Gastroesophageal sphincter (tissue), 4 donors: ENCODE measurements around the gene MAN2B2. TPM values are rescaled to one million over a fixed set of nuclear protein-coding genes. Genes with fewer than 3 reads are reported as not detected.
"Not testable (repeated sequence)": the region's sequence is repeated elsewhere in the genome, so short reads cannot be mapped to it uniquely, and the experiment has no call there.

ENCODE experiments used
- ATAC-seq: fragments of 150-250 bp; one replicate; pipeline ENCODE4 v1.9.1; 2016; ENCODE audit warnings: mild to moderate bottlenecking, moderate library complexity
- H3K27ac ChIP-seq, 4 donors: fragments of 200-600 bp; sonication (generic) in 3 of 4; 1 replicate in 3 of 4; 2 replicates in 1 of 4; pipeline ENCODE4 v1.5.1; 2016 to 2019
- H3K27me3 ChIP-seq: fragments of 200-600 bp; sonication (generic); one replicate; pipeline ENCODE4 v1.5.1; 2019
- H3K36me3 ChIP-seq, 2 donors: fragments of 200-600 bp; sonication (generic); one replicate each; pipeline ENCODE4 v1.5.1; 2019; ENCODE audit warnings: control low read depth in 1 of 2
- H3K4me1 ChIP-seq, 3 donors: fragments of 200-600 bp; sonication (generic); 1 replicate in 2 of 3; 2 replicates in 1 of 3; pipeline ENCODE4 v1.5.1; 2016 to 2019; ENCODE audit warnings: control low read depth in 2 of 3
- H3K4me3 ChIP-seq, 2 donors: fragments of 200-600 bp; sonication (generic); one replicate each; pipeline ENCODE4 v1.5.1; 2019; ENCODE audit warnings: mild to moderate bottlenecking in 1 of 2, moderate library complexity in 1 of 2
- H3K9me3 ChIP-seq, 3 donors: fragments of 200-600 bp; sonication (generic); one replicate each; pipeline ENCODE4 v1.5.1; 2017 to 2019; ENCODE audit warnings: control low read depth in 2 of 3
- CTCF ChIP-seq, 4 experiments: fragments of 200-600 bp in 2 of 4; fragments of 450-650 bp in 2 of 4; sonication (generic) in 1 of 4; IDR thresholded peaks; one replicate each; pipeline ENCODE4 v1.5.1; 2017 to 2019; ENCODE audit warnings: antibody characterized with exemption in 4 of 4, mild to moderate bottlenecking in 2 of 4, moderate library complexity in 2 of 4
- EP300 ChIP-seq: sonication (generic); formaldehyde crosslinking; IDR thresholded peaks from one replicate; pipeline ENCODE4 v1.6.1; 2017; ENCODE audit warnings: antibody characterized with exemption, mild to moderate bottlenecking
- POLR2A ChIP-seq, 2 donors: fragments of 450-650 bp; IDR thresholded peaks; one replicate each; pipeline ENCODE4 v1.6.1; 2017; ENCODE audit warnings: antibody characterized with exemption in 2 of 2, mild to moderate bottlenecking in 2 of 2, moderate library complexity in 1 of 2
- POLR2AphosphoS5 ChIP-seq: sonication (generic); formaldehyde crosslinking; IDR thresholded peaks from one replicate; pipeline ENCODE4 v1.6.1; 2017; ENCODE audit warnings: antibody characterized with exemption
- WGBS, 2 donors: methylation state at CpG; one replicate each; pipeline ENCODE4 v1.1.5; 2018; ENCODE audit warnings: low coverage in 1 of 2; 5-methylcytosine and 5-hydroxymethylcytosine counted together
- total RNA-seq, 4 donors: library from RNA; depleted of rRNA; stranded (reverse); fragments of >200 nt; gene quantifications; one replicate each; pipeline ENCODE4 v1.1.0, GENCODE V29; 2016

The MAN2B2 gene
- total RNA-seq, 4 donors from 2014 or later = 20.3 to 39.3 (median 34.3) TPM

GRCh38 chr4:6649216-6649615 lies 74.2 kb downstream of the MAN2B2 start:
- H3K27me3 ChIP-seq = no peaks in the 10 kb centered on the region
- no peak for TF ChIP-seq POLR2AphosphoS5
- no peak for TF ChIP-seq CTCF (IDR thresholded peaks at IDR 0.05)
- no peak for TF ChIP-seq EP300
- no peak for TF ChIP-seq POLR2A (IDR thresholded peaks at IDR 0.05)
- no peak overlapping the region for H3K27ac ChIP-seq
- H3K9me3 ChIP-seq = no peaks in the 10 kb centered on the region
- no peak for ATAC-seq
- WGBS, 2 donors = 80 to 88% methylated on average over 6 to 8 of the region's 8 CpGs
- no peak overlapping the region for H3K4me3 ChIP-seq
- peaks cover 0 to 4% (median 0%) of the 10 kb centered on the region in 3 donors for H3K4me1 ChIP-seq
- H3K36me3 ChIP-seq = no peaks in the 10 kb centered on the region

GRCh38 chr4:6654211-6654610 lies 79.2 kb downstream of the MAN2B2 start:
- H3K27me3 ChIP-seq, H3K9me3 ChIP-seq, H3K36me3 ChIP-seq, ATAC-seq, H3K4me3 ChIP-seq, H3K27ac ChIP-seq: not testable (repeated sequence)
- 46 to 100% methylated on average over 1 to 2 of the region's 3 CpGs for WGBS, 2 donors
- peaks cover 0 to 12% (median 0%) of the 10 kb centered on the region in 3 donors for H3K4me1 ChIP-seq

- H3K27ac ChIP-seq, ATAC-seq, H3K36me3 ChIP-seq, H3K27me3 ChIP-seq, H3K4me3 ChIP-seq, H3K9me3 ChIP-seq: not testable (repeated sequence)
- 78% methylated on average over 2 of the region's 2 CpGs; no CpG with 5 or more reads in 1 of the 2 donors for WGBS, 2 donors
- peaks cover 0 to 16% (median 0%) of the 10 kb centered on the region in 3 donors for H3K4me1 ChIP-seq
Observed at GRCh38 chr4:6655291-6655690, 80.3 kb downstream of the MAN2B2 start.

GRCh38 chr4:6655924-6656323 lies 80.9 kb downstream of the MAN2B2 start:
- Histone ChIP-seq H3K4me3 (no peak overlapping the region), H3K27me3 (no peaks in the 10 kb centered on the region), H3K4me1 (peaks cover 0 to 16% (median 0%) of the 10 kb centered on the region in 3 donors), H3K27ac (no peak overlapping the region), H3K36me3 (no peaks in the 10 kb centered on the region), H3K9me3 (no peaks in the 10 kb centered on the region)
- TF ChIP-seq POLR2A (IDR thresholded peaks at IDR 0.05) (no peak), CTCF (IDR thresholded peaks at IDR 0.05) (no peak), POLR2AphosphoS5 (no peak), EP300 (no peak)
- no peak for ATAC-seq
- WGBS, 2 donors = 89 to 100% methylated on average over 1 to 2 of the region's 5 CpGs

GRCh38 chr4:6657242-6658208 lies 82.5 kb downstream of the MAN2B2 start:
- no peak overlapping the region for H3K4me3 ChIP-seq
- no peak for ATAC-seq
- peaks cover 0 to 16% (median 0%) of the 10 kb centered on the region in 3 donors for H3K4me1 ChIP-seq
- no peaks in the 10 kb centered on the region for H3K36me3 ChIP-seq
- no peaks in the 10 kb centered on the region for H3K9me3 ChIP-seq
- peak overlapping the region in 2 of 4 donors; percentile 82 to 84 for H3K27ac ChIP-seq
- H3K27me3 ChIP-seq = no peaks in the 10 kb centered on the region
- 85 to 91% methylated on average over 7 to 29 of the region's 65 CpGs for WGBS, 2 donors
- TF ChIP-seq CTCF (IDR thresholded peaks at IDR 0.05) (no peak), POLR2AphosphoS5 (no peak), EP300 (no peak), POLR2A (IDR thresholded peaks at IDR 0.05) (no peak)

GRCh38 chr4:6658209-6658595 lies 83.2 kb downstream of the MAN2B2 start:
- peak; percentile 13 for ATAC-seq
- H3K4me3 ChIP-seq = peak overlapping the region; percentile 30 to 55
- no peaks in the 10 kb centered on the region for H3K27me3 ChIP-seq
- no peaks in the 10 kb centered on the region for H3K36me3 ChIP-seq
- peaks cover 0 to 16% (median 0%) of the 10 kb centered on the region in 3 donors for H3K4me1 ChIP-seq
- WGBS, 2 donors = 79 to 80% methylated on average over 1 to 3 of the region's 7 CpGs
- H3K27ac ChIP-seq = peak overlapping the region; percentile 13 to 84 (median 75)
- no peaks in the 10 kb centered on the region for H3K9me3 ChIP-seq
- TF ChIP-seq CTCF (IDR thresholded peaks at IDR 0.05) (no peak), POLR2A (IDR thresholded peaks at IDR 0.05) (no peak), POLR2AphosphoS5 (no peak), EP300 (no peak)
